ENCODE data around the gene SMARCC2. TPM values are rescaled to one million over a fixed set of nuclear protein-coding genes. Genes with fewer than 3 reads are reported as not detected.
A peak's percentile ranks its signal among the peaks of the same experiment; 100 is the strongest.

Gene SMARCC2
- total RNA-seq, 1 experiment from 2014 or later = 38.4 TPM

DNA sequence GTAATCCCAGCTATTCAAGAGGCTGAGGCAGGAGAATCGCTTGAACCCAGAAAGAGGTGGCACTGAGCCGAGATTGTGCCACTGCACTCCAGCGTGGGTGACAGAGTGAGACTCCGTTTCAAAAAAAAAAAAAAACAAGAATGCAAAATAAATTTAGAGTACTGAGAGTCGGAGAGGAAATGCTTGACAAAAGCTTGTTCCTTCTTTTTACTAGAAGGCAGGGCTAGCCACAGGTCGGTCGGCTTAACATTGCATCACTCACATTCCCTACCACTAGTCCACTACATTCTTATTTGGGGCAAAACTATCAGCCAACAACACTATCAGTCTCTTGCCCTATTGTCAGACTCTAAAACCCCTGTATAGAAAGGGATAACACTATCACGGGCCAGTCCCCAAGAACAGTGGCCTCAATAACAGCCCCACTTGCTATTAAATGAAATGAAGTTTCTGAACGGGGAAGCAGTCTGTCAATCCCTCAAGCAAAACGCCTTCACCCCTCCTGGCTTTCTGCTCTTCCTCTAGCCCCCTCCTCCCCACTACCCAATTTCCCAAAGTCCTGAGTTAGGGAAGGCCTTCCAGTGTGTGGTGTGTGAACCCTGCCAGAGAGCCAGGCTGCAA is 31.4 kb upstream of the SMARCC2 start:
- H3K4me2 ChIP-seq (ENCODE audit: low read length) = peak overlapping the region; percentile 94
- no peaks in the 10 kb centered on the region for H3K9me3 ChIP-seq (ENCODE audit: low read length)
- TF ChIP-seq EZH2phosphoT487 (IDR thresholded peaks at IDR 0.05; ENCODE audit: borderline replicate concordance, low read length) (no peak), EZH2 (IDR thresholded peaks at IDR 0.05; ENCODE audit: low read length, unreplicated experiment) (no peak)
- TF ChIP-seq, protein P1, sequence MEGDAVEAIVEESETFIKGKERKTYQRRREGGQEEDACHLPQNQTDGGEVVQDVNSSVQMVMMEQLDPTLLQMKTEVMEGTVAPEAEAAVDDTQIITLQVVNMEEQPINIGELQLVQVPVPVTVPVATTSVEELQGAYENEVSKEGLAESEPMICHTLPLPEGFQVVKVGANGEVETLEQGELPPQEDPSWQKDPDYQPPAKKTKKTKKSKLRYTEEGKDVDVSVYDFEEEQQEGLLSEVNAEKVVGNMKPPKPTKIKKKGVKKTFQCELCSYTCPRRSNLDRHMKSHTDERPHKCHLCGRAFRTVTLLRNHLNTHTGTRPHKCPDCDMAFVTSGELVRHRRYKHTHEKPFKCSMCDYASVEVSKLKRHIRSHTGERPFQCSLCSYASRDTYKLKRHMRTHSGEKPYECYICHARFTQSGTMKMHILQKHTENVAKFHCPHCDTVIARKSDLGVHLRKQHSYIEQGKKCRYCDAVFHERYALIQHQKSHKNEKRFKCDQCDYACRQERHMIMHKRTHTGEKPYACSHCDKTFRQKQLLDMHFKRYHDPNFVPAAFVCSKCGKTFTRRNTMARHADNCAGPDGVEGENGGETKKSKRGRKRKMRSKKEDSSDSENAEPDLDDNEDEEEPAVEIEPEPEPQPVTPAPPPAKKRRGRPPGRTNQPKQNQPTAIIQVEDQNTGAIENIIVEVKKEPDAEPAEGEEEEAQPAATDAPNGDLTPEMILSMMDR (conservative IDR thresholded peaks at IDR 0.05; ENCODE audit: low read depth, low read length) = no peak
- no peaks in the 10 kb centered on the region for H3K27me3 ChIP-seq (ENCODE audit: low read length)
- POLR2A ChIA-PET (ENCODE audit: unreplicated experiment) = interaction anchor here (0.7 kb wide), 1 partner anchor 31 kb away, joined by 18 read pairs; no protein-coding TSS in a partner anchor
- H3K9ac ChIP-seq (ENCODE audit: low read length) = peak overlapping the region; percentile 82
- peak; percentile 33 for DNase-seq
- no peaks in the 10 kb centered on the region for H3K9me2 ChIP-seq (replicated peaks; ENCODE audit: low read length)
- no peaks in the 10 kb centered on the region for H4K20me1 ChIP-seq (ENCODE audit: low read length)
- H3K79me2 ChIP-seq (ENCODE audit: low read length) = peaks cover 34% of the 10 kb centered on the region
- peaks cover 22% of the 10 kb centered on the region for H3K4me1 ChIP-seq (ENCODE audit: insufficient read depth, low read length)
- H2AFZ ChIP-seq (ENCODE audit: low read length) = peak overlapping the region; percentile 89
- peak overlapping the region; percentile 90 for H3K4me3 ChIP-seq (ENCODE audit: low read length)
- no TSS peak for BruUV-seq (replicated peaks)
- intact Hi-C loops (cut with micrococcal nuclease) = loop anchor here (5.0 kb wide), 1 partner anchor 47 kb away; the partner anchor contains the start of gene COQ10A
- no peaks in the 10 kb centered on the region for H3K36me3 ChIP-seq (ENCODE audit: low read depth, low read length)
- no peaks in the 10 kb centered on the region for H3F3A ChIP-seq (ENCODE audit: low read length, unreplicated experiment)
- CTCF ChIA-PET = interaction anchor here (0.6 kb wide), 2 partner anchors 14 to 118 kb away, joined by 3 read pairs; partner anchors contain the start of gene IL23A
- no peak for ATAC-seq
- peak overlapping the region; percentile 81 for H3K27ac ChIP-seq (ENCODE audit: low read length)

DNA sequence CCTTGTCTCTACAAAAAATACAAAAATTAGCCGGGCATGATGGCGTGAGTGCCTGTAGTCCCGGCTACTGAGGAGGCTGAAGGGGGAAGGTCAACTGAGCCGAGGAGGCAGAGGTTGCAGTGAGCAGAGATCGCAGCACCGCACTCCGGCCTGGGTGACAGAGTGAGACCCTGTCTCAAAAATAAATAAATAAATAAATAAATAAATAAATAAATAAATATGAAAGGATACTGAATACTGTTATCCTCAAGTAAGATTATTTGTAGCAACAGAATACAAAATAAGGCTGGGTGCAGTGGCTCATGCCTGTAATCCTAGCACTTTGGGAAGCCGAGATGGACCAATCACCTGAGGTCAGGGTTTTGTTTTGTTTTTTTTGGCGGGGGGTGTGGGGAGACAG is 30.6 kb upstream of the SMARCC2 start:
- Histone ChIP-seq H3K27ac (ENCODE audit: low read length) (no peak overlapping the region), H3K79me2 (ENCODE audit: low read length) (peaks cover 25% of the 10 kb centered on the region), H3K27me3 (ENCODE audit: low read length) (no peaks in the 10 kb centered on the region), H3K4me1 (ENCODE audit: insufficient read depth, low read length) (peaks cover 14% of the 10 kb centered on the region), H3K4me2 (ENCODE audit: low read length) (peak overlapping the region; percentile 94; the same call in 1 of the 2 replicates), H3K9me2 (replicated peaks; ENCODE audit: low read length) (no peaks in the 10 kb centered on the region), H3K9ac (ENCODE audit: low read length) (no peak overlapping the region), H3F3A (ENCODE audit: low read length, unreplicated experiment) (no peaks in the 10 kb centered on the region), H3K4me3 (ENCODE audit: low read length) (0 out of 2 replicates have a peak overlapping the region, but pooled peaks have one; percentile 90), H3K9me3 (ENCODE audit: low read length) (no peaks in the 10 kb centered on the region), H3K36me3 (ENCODE audit: low read depth, low read length) (no peaks in the 10 kb centered on the region; the same call in 1 of the 2 replicates), H4K20me1 (ENCODE audit: low read length) (no peaks in the 10 kb centered on the region), H2AFZ (ENCODE audit: low read length) (no peak overlapping the region)
- BruUV-seq (replicated peaks) = no TSS peak
- intact Hi-C loops (cut with micrococcal nuclease) = loop anchor here (5.0 kb wide), 1 partner anchor 47 kb away; the partner anchor contains the start of gene COQ10A
- DNase-seq (no peak), ATAC-seq (no peak)
- TF ChIP-seq, protein P1 (conservative IDR thresholded peaks at IDR 0.05; ENCODE audit: low read depth, low read length) = no peak
- no peak for TF ChIP-seq EZH2 (IDR thresholded peaks at IDR 0.05; ENCODE audit: low read length, unreplicated experiment)
- TF ChIP-seq EZH2phosphoT487 (IDR thresholded peaks at IDR 0.05; ENCODE audit: borderline replicate concordance, low read length) = no peak
- POLR2A ChIA-PET (ENCODE audit: unreplicated experiment) = interaction anchor here (0.7 kb wide), 1 partner anchor 30 kb away, joined by 18 read pairs; no protein-coding TSS in a partner anchor
- CTCF ChIA-PET = no interaction called here

DNA sequence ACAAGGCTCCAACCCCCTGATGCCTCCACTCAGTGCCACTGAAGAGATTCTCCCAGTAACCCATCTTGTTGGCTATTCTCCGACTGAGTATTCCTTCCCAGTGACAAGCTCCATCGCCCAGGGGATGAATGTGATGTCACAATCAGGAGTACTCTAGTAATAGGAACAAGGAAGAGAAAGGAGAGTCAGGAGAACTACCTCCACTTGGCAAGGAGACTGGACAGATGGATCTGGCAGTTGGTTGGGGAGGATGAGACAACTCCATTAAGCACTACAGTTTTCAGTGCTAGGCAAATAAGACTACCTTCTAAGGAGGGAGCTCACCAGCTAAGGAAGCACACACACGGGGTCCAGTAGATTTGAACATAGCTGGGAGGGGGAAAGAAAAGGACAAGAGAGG is 27.2 kb upstream of the SMARCC2 start:
- Histone ChIP-seq H3K27me3 (ENCODE audit: low read length) (no peaks in the 10 kb centered on the region), H3K4me2 (ENCODE audit: low read length) (no peak overlapping the region), H3K4me3 (ENCODE audit: low read length) (no peak overlapping the region), H3K9ac (ENCODE audit: low read length) (no peak overlapping the region), H4K20me1 (ENCODE audit: low read length) (no peaks in the 10 kb centered on the region), H3K27ac (ENCODE audit: low read length) (no peak overlapping the region), H3K36me3 (ENCODE audit: low read depth, low read length) (peaks cover 19% of the 10 kb centered on the region), H3K9me2 (replicated peaks; ENCODE audit: low read length) (no peaks in the 10 kb centered on the region), H3F3A (ENCODE audit: low read length, unreplicated experiment) (no peaks in the 10 kb centered on the region), H2AFZ (ENCODE audit: low read length) (no peak overlapping the region), H3K9me3 (ENCODE audit: low read length) (no peaks in the 10 kb centered on the region), H3K4me1 (ENCODE audit: insufficient read depth, low read length) (0 out of 2 replicates have a peak, but pooled peaks cover 3% of the 10 kb centered on the region), H3K79me2 (ENCODE audit: low read length) (peaks cover 19% of the 10 kb centered on the region)
- intact Hi-C loops (cut with micrococcal nuclease) = no loop called here
- DNase-seq (no peak), ATAC-seq (no peak)
- POLR2A ChIA-PET (ENCODE audit: unreplicated experiment) = interaction anchor here (0.5 kb wide), 1 partner anchor 405 kb away, joined by 5 read pairs; no protein-coding TSS in a partner anchor
- CTCF ChIA-PET = no interaction called here
- no TSS peak for BruUV-seq (replicated peaks)
- TF ChIP-seq EZH2 (IDR thresholded peaks at IDR 0.05; ENCODE audit: low read length, unreplicated experiment) (no peak), EZH2phosphoT487 (IDR thresholded peaks at IDR 0.05; ENCODE audit: borderline replicate concordance, low read length) (no peak)
- TF ChIP-seq, protein P1 (conservative IDR thresholded peaks at IDR 0.05; ENCODE audit: low read depth, low read length) = no peak
